Measurements from ENCODE around the gene BCL2L1.
A peak's percentile ranks its signal among the peaks of the same experiment; 100 is the strongest.

Gene BCL2L1

DNA sequence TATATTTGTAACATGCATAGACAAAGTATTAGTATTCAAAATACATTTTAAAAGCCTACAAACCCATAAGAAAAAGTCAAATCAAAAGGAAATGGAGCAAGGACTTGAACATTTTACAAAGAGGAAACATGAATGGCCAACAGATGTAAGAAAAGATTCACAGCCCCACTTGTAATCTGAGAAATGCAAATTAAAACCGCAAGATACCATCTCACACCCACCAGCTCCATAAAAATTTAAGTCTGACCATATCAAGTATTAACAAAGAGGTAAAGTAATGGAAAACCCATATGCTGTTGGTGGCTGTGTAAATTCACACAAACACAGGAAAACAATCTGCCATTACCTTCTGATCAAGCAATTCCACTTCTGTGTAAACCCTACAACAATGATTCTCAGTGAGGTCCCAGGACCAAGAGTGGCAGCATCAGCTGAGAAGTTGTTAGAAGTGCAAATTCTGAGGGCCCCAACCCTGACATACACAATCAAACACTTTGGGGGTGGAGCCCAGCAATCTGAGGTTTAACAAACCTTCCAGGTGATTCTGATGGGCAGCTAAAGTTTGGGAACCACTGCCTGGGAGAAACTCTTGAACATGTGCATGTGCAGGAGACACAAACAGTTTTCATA lies 30.9 kb downstream of the BCL2L1 start:
- DNase-seq, result no peak

DNA sequence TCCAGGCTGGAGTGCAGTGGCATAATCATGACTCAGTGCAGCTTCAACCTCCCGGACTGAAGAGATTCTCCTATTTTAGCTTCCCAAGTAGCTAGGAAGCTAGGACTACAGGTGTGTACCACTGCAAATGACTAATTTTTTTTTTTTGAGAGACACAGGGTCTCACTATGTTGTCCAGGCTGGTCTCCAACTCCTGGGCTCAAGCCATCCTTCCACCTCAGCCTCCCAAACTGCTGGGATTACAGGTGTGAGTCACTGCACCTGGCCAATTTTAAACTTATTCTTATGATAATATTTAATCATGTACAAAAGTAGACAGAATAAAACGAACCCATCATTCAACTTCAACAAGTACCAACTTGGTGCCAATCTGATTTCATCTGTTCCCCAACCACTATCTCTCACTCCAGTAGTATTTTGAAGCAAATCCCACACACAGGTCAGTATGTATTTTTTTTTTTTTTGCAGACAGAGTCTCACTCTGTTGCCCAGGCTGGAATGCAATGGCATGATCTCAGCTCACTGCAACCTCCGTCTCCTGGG lies 32.5 kb downstream of the BCL2L1 start:
- no peak for DNase-seq

DNA sequence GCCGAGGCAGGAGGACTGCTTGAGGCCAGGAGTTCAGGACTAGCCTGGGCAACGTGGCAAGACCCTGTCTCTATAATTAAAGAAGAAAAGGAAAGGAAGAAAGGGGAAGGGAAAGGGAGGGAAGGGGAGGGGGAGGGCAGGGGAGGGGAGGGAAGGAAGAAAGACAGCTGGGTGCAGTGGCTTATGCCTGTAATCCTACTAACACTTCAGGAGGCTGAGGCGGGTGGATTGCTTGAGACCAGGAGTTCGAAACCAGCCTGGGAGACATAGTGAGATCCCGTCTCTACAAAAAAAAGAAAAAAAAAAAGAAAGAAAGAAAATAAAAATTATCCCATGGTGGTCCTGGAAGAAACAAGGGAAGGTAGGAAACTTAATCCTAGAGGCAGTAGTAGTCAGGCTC lies 33.5 kb downstream of the BCL2L1 start:
- no peak for DNase-seq

DNA sequence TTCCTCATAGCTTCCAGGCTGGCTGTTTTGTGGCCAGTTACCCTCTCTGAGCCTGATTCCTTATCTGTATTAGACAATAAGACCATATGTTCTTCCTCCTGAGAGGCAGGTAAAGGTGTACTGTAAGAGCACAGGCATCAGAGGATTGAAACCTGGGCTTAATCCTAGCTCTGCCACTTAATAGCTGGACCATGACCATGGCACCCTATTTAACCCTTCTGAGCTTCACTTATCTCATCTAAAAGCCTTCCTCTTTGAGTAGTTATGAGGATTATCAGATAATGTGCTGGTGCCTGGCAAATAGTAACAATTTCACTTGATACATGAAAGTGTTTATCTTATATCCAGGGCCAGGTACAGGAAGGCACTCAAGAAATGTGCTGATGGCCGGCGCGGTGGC lies 34.9 kb downstream of the BCL2L1 start:
- DNase-seq, result no peak

DNA sequence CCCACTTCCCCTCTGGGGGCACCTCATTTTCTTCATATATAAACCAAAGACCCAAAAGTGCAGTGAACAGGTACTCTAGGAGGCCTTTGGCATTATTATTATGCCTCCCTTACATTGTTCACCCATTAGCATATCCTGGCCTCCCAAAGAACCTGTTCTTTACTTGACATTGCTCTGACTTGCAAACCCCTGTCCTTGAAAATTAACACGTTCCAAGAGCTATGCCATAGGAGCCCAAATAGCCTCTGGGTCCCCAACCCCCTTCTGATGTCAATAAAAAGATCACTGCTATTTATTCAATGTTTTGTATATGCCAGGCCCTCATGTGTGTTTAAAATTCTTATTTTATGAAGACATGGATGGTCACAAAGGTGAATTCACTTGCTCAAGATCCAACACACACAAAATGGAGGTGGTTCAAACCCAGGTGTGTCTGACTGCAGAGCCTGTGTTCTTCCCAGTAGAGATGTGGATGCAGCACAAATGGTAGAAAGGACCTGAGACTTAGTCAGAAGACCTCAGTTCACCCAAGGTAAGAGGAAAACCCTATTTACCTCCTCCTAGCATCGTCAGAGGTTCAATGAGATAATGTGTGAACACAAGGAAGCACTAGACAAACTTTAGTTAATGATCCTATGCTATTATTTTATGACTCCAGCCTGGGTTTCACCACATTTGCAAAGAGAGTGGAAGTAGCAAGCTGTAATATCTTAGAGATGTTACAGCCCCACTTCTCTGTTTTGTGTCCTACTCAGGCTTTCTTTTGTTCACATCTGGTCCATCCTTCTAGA lies 36.6 kb downstream of the BCL2L1 start:
- no peak for DNase-seq

DNA sequence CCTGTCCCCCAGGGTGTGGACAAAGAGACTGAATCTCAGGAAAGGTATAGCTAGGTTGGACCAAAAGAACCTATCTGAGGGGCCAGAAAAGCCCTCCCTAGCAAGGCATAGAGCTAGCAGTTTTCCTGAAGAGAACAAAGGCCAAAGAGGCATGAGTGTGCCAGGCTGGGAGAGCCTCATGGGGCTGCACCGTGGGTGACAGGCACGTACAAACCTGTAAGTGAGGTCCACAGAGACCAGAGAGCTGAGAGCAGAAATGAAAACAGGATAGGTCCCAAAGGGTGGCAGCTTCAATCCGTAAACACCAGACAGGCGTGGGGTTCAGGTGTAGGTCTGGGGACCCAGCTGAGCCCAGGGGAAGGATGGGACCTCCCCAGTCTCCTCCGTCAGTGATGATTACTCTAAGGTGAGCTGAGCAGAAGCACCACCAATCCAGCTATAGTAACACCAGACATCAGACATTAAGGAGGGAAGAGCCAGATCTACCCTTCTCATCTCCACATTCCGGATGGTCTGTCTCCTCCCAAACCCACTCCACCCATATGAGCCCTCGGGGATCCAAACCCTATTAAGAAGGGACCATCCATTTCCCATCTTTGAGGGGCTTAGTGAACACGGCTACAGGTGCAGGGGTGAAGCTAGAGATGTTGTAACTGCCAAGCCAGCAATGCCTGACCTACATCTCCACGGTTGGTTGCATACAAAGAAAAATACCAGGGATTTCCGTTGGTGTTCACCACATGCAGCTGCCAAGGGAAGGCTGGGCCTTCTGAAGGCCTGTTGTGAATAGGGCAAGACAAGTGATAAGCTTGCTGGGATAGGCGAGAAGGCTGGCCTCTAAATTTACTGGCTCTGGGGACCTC lies 38.3 kb downstream of the BCL2L1 start:
- no peak for DNase-seq

DNA sequence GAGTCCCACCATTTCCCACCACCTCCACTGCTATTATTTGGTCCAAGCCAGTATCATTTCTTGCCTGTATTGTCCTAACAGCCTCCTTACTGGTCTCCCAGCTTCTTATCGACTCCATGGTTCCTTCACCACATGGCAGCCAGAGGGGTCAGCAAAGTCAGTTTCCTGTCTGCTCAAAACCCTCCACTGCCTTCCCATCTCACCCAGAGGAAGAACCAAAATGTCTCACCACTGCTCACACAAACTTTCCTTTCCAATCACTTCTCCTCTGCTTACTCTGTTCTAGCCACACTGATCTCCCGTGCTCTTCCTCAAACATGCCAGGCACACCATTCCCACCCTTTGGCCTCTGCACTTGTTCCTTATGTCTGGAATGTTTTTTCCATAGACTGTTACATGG lies 39.7 kb downstream of the BCL2L1 start:
- DNase-seq, result no peak

DNA sequence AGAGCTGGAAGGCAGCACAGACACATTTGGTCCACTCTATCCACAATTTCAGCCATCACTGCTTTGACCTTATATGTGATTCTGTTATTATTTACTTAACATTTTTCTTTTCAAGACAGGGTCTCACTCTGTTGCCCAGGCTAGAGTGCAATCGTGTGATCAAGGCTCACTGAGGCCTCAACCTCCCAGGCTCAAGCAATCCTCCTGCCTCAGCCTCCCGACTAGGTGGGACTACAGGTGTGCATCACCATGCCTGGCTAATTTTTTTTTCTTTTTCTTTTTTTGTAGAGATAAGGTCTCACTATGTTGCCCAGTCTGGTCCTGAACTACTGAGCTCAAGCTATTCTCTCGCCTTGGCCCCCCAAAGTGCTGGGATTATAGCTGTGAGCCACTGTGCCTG lies 40.3 kb downstream of the BCL2L1 start:
- no peak for DNase-seq

DNA sequence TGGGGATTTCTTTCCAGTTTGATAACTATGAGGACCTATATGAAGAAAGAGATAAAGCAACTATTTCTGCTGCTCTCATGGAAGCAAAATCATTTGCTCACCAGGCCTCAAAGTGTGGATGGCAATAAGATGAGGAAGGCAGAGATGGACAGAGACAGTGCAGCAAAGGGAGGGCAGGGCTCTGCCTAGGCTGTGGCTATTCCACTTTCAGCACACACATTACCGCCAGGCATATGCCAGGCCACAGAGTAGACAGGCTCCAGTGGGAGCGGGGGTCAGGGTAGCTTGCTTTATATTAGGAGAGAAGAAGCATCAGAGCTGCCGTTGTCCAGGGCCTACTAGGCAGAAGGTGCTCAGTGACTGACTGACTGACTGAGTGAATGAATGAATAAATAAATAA lies 40.9 kb downstream of the BCL2L1 start:
- no peak for DNase-seq

DNA sequence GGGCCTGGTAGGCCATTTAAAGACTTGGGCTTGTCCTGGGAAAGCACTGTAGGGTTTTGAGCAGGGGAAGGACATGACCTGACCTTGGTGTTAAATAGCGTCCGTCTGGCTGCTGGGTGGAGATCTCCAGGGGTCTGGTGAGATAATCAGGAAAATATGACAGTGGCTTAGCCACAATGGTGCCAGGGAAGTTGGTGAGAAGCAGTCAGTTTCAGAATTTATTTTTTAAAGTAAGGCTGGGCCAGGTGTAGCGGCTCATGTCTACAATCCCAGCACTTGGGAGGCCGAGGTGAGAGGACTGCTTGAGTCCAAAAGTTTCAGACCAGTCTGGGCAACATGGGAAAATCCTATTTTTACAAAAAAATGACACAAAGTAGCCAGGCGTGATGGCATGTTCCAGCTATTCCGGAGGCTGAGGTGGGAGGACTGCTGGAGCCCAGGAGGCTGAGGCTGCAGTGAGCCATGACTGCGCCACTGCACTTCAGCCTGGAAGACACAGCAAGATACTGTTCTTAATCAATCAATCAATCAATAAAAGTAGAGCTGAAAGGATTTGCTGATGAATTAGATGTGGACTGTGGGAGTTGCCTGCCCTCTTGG lies 41.4 kb downstream of the BCL2L1 start:
- no peak for DNase-seq

DNA sequence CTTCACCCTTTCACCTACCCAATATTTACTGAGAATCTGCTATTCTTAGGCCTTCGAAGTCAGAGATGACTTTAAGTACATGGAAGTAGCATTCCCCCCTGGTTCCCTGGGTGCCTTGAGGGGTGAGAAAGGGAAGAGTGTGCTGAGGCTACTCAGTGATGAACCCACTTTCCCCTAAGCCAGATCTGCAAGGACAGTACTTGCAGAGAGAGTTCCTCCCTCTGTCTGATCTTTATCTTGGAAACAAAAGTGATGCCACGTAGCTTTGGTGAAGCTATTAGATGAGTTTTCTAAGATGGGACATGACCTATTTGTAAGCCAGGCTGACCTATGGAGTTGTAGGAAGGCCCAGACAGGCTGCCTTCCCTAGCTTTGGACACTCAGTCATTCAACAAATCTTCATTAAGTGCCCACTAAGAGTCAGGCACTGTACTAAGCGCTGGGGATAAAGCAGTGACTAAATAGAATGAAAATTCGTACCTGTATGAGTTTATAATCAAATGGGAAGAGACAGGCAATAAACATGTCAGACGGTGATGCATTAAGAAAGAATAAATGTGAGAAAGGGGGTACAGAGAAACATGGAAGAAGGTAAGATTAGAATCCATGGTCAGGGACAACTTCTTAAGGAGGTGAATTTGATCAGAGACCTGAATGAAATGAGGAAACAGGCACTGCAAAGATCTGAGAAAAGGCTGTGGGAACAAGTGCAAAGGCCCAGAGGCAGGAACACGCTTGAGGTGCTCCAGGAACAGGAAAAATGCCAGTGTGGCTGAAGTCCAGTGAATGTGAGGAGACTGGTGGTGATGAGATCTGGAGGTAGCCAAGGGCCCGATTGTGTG lies 42.2 kb downstream of the BCL2L1 start:
- DNase-seq, result no peak

DNA sequence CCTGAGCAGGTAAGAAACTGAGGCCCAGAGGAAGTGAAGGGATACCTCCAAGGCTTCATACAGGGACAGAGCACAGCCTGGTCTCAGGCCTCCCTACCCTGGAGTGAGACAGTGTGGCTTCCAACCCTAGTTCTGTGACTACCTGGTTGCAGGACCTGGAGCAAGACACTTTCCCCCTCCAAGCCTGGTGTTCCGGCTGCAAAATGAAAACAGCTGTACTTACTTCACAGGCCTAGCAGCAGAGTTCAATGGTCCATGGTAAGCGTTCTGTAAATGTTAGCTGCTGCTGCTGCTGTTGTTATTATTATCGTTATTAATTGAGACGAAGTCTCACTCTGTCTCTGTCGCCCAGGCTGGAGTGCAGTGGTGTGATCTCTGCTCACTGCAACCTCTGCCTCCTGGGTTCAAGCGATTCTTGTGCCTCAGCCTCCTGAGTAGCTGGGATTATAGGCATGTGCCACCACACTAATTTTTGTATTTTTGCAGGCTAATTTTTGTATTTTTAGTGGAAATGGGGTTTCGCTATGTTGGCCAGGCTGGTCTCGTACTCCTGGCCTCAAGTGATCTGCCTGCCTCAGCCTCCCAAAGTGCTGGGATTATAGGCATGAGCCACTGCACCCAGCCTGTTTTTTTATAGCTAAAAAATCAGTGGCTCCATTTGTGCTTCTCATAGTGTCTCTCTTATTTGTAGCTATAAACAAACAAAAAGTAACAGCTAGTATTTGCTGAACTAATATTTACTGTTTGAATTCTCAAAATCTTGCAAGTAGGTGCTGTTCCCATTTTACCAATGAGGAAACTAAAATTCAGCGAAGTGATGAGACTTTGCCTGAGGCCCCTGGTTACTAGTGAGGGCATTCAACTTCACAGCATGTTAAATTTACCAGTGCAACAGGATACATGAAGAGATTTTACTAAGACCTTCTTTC lies 43.0 kb downstream of the BCL2L1 start:
- DNase-seq, result no peak

DNA sequence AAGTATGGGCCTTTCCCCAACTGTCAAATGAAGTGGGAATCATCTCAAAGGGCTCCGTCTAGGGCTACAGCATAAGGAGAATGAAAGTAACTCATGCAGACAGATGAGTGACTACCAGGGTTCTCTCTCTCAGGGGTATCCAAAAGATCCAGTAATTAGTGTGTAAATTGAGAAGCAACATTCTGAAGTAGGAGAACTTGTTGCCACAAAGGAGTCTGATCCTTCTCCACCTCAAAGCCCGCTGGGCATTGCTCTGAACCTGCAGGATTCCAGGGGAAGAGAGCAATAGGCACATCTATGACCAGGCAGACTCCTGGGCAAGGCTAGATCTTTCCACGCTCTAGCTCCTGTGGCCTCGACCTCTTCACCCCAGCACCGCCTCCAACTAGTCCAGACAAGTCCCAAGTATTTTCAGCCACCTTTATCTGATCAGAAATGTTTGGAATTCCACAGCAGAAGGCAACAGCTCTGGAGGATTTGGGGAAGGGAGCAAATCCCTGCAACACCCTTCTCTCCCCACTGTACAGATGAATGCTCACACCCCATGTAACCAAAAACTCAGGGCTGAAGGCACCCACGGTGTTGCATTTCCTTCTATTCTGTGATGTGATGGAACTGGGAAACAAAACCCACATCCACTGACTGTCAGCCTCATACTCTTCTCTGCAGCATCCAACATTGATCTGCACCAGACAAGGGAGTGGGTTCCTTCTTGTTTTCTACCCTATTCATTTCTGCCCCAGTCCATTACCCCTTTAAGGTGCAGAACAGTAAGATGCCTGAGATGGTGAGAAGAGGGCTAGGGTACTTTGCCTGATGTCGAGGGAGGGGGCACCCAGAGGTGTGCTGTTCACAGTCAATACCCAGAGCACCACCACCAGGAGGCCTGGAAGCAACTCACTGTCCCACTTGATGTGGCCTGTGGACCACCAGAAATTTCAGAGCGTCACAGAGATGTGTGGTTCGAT lies 44.0 kb downstream of the BCL2L1 start:
- DNase-seq, result no peak

DNA sequence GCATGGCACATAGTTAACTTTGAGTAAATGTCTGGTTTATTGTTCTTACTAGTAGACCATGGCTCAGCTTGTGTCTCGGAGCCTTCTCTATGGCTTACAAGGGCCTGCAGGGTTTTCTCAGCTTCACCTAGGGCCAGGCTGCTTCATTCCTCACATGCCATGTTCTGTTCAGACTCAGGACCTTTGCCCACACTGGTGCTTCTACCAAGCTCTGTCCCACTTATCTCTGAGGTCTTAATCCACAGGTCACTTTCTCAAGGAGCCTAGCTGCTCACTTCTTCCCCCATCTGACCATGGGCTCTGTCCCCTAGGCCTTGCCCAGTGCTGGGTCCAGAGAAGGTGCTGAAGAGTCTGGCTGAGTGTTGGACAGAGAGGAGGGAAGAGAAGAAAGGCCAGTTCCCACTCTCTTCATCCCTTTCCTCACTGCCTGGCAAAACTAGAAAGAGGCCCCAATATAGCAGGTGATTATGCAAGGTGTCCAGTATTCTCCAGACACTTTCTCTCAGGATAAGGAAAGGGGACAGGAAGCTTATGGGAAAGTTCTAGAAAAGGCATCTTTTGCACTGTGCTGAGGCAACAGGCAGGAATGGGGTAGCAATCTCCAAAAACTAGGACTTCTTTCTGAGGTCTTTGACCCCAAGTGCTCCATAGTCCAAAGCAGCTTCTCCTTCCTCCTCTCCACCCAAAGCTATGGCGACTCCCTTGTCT lies 45.0 kb downstream of the BCL2L1 start:
- no peak for DNase-seq

DNA sequence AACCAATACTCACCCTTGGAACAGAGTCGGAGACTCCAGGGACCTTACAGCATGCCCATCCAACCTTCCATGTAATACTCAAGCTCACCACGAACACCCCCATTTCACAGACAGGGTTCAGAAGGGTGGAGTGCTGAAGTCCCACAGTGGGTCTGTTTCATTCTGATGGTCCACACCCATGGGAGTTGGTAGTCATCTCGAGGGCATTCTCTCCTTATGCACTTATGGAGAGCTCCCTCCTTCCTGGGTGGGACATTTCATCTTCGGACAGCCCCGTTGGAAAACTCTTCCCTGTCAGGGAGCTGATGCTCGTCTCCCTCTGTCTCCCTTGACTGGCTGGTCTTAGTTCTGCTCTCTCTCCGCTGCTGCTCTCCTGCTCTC lies 46.1 kb downstream of the BCL2L1 start:
- no peak for DNase-seq

DNA sequence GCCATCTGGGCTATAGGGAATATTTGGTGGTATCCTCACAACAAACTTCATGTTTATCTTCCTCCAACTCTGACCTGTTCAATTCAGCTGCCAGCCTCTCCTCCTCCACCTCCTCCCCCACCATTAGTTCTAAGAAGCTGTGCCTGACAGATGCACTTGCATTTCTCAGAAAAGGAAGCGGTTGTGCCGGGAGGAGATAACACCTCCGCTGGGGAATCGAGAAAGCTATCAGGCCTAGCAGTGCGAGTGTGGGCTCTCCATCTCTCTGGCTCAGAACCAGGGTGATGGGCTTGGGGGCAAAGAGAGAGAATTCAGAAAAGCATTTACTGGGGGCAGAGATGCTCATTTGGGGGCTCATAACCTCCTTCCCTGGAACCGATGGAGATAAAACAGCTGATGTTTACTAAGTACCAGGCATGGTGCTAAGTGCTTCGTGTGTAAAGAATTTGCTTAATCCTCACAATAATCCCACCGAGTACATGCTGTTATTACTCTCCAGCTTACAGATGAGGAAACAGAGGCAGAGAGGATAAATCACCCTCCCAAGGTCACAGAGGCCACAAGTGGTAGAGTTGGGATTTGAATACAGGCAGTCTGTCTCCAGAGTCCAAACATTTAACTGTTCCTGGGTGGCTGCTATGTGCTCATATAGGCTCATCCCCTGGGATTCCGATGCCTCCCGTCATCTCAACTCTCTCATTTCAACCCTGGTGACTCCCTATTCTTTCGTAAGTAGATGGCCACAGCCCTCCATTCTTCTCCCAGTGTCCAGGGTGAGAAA lies 46.6 kb downstream of the BCL2L1 start:
- peak; percentile 76 for DNase-seq

DNA sequence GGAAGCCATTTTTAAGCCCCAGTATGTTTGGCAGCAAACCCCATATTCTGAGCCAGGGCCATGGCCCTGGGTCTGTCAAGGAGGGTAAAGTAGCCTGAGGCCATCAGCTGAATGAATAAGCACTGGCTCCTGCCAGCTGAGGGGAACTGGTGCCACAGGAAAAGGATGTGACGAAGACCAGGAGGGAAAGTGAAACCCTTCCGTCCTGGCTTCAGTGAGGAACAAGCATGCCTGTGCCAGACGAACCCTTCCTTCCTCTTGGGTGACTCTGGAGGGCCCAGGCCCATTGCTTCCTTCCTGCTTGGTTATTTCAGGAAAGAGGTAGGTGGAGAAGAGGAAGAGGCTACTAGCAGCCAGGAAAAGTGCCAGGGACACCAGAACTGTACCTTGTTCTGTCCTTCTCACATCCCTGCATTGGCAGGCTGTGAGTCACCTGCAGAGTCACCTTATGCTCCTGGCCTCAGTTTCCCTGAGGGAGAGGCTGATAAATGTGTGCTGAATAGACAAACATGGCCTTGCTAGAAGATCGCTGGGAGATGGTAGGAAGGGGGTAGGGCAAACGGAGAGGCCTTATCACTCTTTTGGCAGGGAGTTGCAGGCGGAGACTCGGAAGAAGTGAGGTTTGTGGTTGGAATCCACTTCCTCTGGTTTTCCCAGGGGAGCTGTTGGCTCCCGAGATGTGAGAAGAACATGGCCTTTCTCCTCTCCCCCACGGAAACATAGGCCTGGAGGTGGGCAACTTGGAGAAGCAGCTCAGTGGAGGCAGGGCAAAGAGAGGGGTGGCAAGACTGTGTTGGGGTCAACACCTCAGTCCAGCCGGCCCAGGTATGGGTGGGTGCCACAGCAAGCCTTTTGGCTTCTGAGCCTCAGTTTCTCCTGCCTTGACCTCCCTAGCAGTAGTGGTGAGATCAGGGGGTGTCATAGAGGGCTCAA lies 47.5 kb downstream of the BCL2L1 start:
- DNase-seq, result peak; percentile 74

All from stimulated activated CD4-positive, alpha-beta T cell treated with anti-CD3 and anti-CD28 coated beads, Interleukin-15, amount 100 ng/mL, for 24 hours (primary cell).